HCT116 (cell line): ENCODE measurements around the gene STAM. TPM values are rescaled to one million over a fixed set of nuclear protein-coding genes. Genes with fewer than 3 reads are reported as not detected.

Experiments used
- ATAC-seq: fragments of 200-7000 bp; cut with Tn5 transposase; 2 replicates; pipeline ENCODE4 v1.9.1; 2020; ENCODE audit warnings: mild to moderate bottlenecking, moderate library complexity
- BruUV-seq: library from RNA; stranded (reverse); fragments of 400-500 nt; replicated peaks from 2 replicates; lab custom pipeline; 2021; lab: Mats Ljungman, UMichigan
- CTCF ChIA-PET: fragments of 300-600 bp; sonication (Branson Sonifier 250); formaldehyde crosslinking; loops from one replicate; lab custom pipeline; 2021; ENCODE audit warnings: antibody characterized with exemption; lab: Charles Lee
- POLR2A ChIA-PET: fragments of 300-600, 350-600 bp; sonication (Branson Sonifier 250); formaldehyde crosslinking; loops from one replicate; lab custom pipeline; 2021; ENCODE audit warnings: antibody characterized with exemption; lab: Charles Lee
- RAD21 ChIA-PET, 2 experiments: fragments of 300-600 bp; sonication (Branson Sonifier 250); formaldehyde crosslinking; loops; one replicate each; lab custom pipeline; 2023; ENCODE audit warnings: low total read pairs in 2 of 2; ENCODE audit not compliant: uncharacterized antibody in 2 of 2, unreplicated experiment in 2 of 2, low non-redundant PET in 1 of 2; lab: Charles Lee
- DNase-seq: peaks from one replicate; pipeline ENCODE4 v3.0.0-alpha.2; 2010; ENCODE audit warnings: low read depth, low spot score
- H2AFZ ChIP-seq: fragments of 200-600 bp; shearing (Covaris generic), sonication (generic); 2 replicates; pipeline ENCODE4 v1.6.1; 2017; ENCODE audit warnings: low read depth, mixed run types, mixed read lengths, antibody characterized with exemption, low read length; ENCODE audit not compliant: poor library complexity, severe bottlenecking
- H3K27ac ChIP-seq: 2 replicates; pipeline ENCODE4 v1.5.1; 2012; ENCODE audit warnings: low read depth, low read length
- H3K27me3 ChIP-seq: fragments of 200-600 bp; sonication (generic); 2 replicates; pipeline ENCODE4 v1.6.1; 2016; ENCODE audit warnings: mixed run types, low read length, mixed read lengths; ENCODE audit not compliant: insufficient read depth
- H3K36me3 ChIP-seq, 2 experiments: fragments of 200-500 bp in 1 of 2; fragments of 200-600 bp in 1 of 2; sonication (Bioruptor generic) in 1 of 2; sonication (generic) in 1 of 2; 2 replicates each; pipeline versions ENCODE4 v1.5.1 to v1.6.1; 2014 to 2016; ENCODE audit warnings: low read length in 2 of 2, inconsistent platforms in 1 of 2, mixed read lengths in 1 of 2, mixed run types in 1 of 2; ENCODE audit not compliant: insufficient read depth in 2 of 2, control insufficient read depth in 1 of 2
- H3K4me1 ChIP-seq, 2 experiments: fragments of 200-600 bp in 1 of 2; sonication (generic) in 1 of 2; 2 replicates each; pipeline versions ENCODE4 v1.5.1 to v1.6.1; 2012 to 2017; ENCODE audit warnings: low read length in 2 of 2, inconsistent platforms in 1 of 2, mild to moderate bottlenecking in 1 of 2, mixed read lengths in 1 of 2, mixed run types in 1 of 2, moderate library complexity in 1 of 2; ENCODE audit not compliant: insufficient read depth in 2 of 2, control insufficient read depth in 1 of 2
- H3K4me2 ChIP-seq: fragments of 200-600 bp; sonication (generic); 2 replicates; pipeline ENCODE4 v1.6.1; 2017; ENCODE audit warnings: mixed run types, low read length, mixed read lengths
- H3K4me3 ChIP-seq, 2 experiments: fragments of 200-600 bp in 1 of 2; sonication (generic) in 1 of 2; replicated peaks in 1 of 2; 2 replicates each; pipeline ENCODE4 v1.5.1; 2011 to 2016; ENCODE audit warnings: low read length in 2 of 2, control low read depth in 1 of 2, low read depth in 1 of 2, mild to moderate bottlenecking in 1 of 2, mixed read lengths in 1 of 2, mixed run types in 1 of 2
- H3K79me2 ChIP-seq: fragments of 200-600 bp; sonication (generic); 2 replicates; pipeline ENCODE4 v1.6.1; 2017; ENCODE audit warnings: mild to moderate bottlenecking, mixed run types, low read length, moderate library complexity, mixed read lengths; ENCODE audit not compliant: insufficient read depth
- H3K9ac ChIP-seq: fragments of 200-600 bp; sonication (generic); 2 replicates; pipeline ENCODE4 v1.6.1; 2016; ENCODE audit warnings: low read length, mixed read lengths
- H3K9me2 ChIP-seq: fragments of 200-600 bp; sonication (generic), shearing (Covaris generic); 2 replicates; pipeline ENCODE4 v1.6.1; 2017; ENCODE audit warnings: mixed run types, mild to moderate bottlenecking, moderate library complexity; ENCODE audit not compliant: insufficient read depth
- H3K9me3 ChIP-seq, 2 experiments: fragments of 200-500 bp in 1 of 2; fragments of 200-600 bp in 1 of 2; sonication (Bioruptor generic) in 1 of 2; sonication (generic) in 1 of 2; 2 replicates each; pipeline ENCODE4 v1.6.1; 2014 to 2017; ENCODE audit warnings: low read length in 2 of 2, mixed read lengths in 2 of 2, inconsistent platforms in 1 of 2, low read depth in 1 of 2, mild to moderate bottlenecking in 1 of 2, mixed run types in 1 of 2, moderate library complexity in 1 of 2; ENCODE audit not compliant: control insufficient read depth in 1 of 2, insufficient read depth in 1 of 2
- H4K20me1 ChIP-seq: fragments of 200-600 bp; sonication (generic), shearing (Covaris generic); 2 replicates; pipeline ENCODE4 v1.6.1; 2017; ENCODE audit warnings: mixed run types, mild to moderate bottlenecking, moderate library complexity; ENCODE audit not compliant: insufficient read depth
- CBX3 ChIP-seq: IDR thresholded peaks from 2 replicates; pipeline ENCODE4 v1.6.1; 2012; ENCODE audit warnings: low read depth
- CEBPB ChIP-seq: IDR thresholded peaks from 2 replicates; pipeline ENCODE4 v1.6.1; 2012; ENCODE audit warnings: low read depth
- CTCF ChIP-seq, 3 experiments: fragments of 200-600 bp in 1 of 3; sonication (generic) in 1 of 3; IDR thresholded peaks in 2 of 3; conservative IDR thresholded peaks in 1 of 3; 2 replicates each; pipeline ENCODE4 v1.5.1; 2012 to 2017; ENCODE audit warnings: low read depth in 2 of 3, low read length in 2 of 3, antibody characterized with exemption in 1 of 3, borderline replicate concordance in 1 of 3, control low read depth in 1 of 3, mild to moderate bottlenecking in 1 of 3, mixed read lengths in 1 of 3, mixed run types in 1 of 3, moderate library complexity in 1 of 3; ENCODE audit not compliant: insufficient read depth in 1 of 3
- EGR1 ChIP-seq: IDR thresholded peaks from 2 replicates; pipeline ENCODE4 v1.6.1; 2012; ENCODE audit warnings: low read depth
- ELF1 ChIP-seq: IDR thresholded peaks from 2 replicates; pipeline ENCODE4 v1.6.1; 2012; ENCODE audit warnings: low read depth, borderline replicate concordance
- EZH2 ChIP-seq: fragments of 200-600 bp; sonication (generic); IDR thresholded peaks from 2 replicates; pipeline ENCODE4 v1.6.1; 2017; ENCODE audit warnings: antibody characterized with exemption, mixed run types
- EZH2phosphoT487 ChIP-seq: fragments of 200-600 bp; IDR thresholded peaks from 2 replicates; pipeline ENCODE4 v1.6.1; 2018; ENCODE audit warnings: antibody characterized with exemption, borderline replicate concordance
- JUND ChIP-seq: IDR thresholded peaks from 2 replicates; pipeline ENCODE4 v1.6.1; 2012
- POLR2A ChIP-seq: IDR thresholded peaks from 2 replicates; pipeline ENCODE4 v1.7.0; 2011; ENCODE audit warnings: borderline replicate concordance; ENCODE audit not compliant: insufficient read depth, insufficient read length; ENCODE audit errors: extremely low read depth
- POLR2AphosphoS5 ChIP-seq: IDR thresholded peaks from 2 replicates; pipeline ENCODE4 v1.6.1; 2011; ENCODE audit warnings: mild to moderate bottlenecking, low read depth, low read length, moderate library complexity
- RAD21 ChIP-seq: IDR thresholded peaks from 2 replicates; pipeline ENCODE4 v1.6.1; 2012; ENCODE audit warnings: low read depth, mild to moderate bottlenecking
- SIN3A ChIP-seq: IDR thresholded peaks from 2 replicates; pipeline ENCODE4 v1.6.1; 2012; ENCODE audit warnings: low read depth
- SP1 ChIP-seq: IDR thresholded peaks from 2 replicates; pipeline ENCODE4 v1.6.1; 2012; ENCODE audit warnings: low read depth
- YY1 ChIP-seq: IDR thresholded peaks from 2 replicates; pipeline ENCODE4 v1.6.1; 2011; ENCODE audit warnings: low read length, low read depth, moderate library complexity, mild to moderate bottlenecking; ENCODE audit not compliant: insufficient replicate concordance; ENCODE audit errors: extremely low read depth
- ZBTB33 ChIP-seq: IDR thresholded peaks from 2 replicates; pipeline ENCODE4 v1.6.1; 2011; ENCODE audit warnings: mild to moderate bottlenecking, low read length, moderate library complexity; ENCODE audit not compliant: insufficient replicate concordance; ENCODE audit errors: extremely low read depth
- intact Hi-C: fragments of 100-400 bp; cut with micrococcal nuclease; formaldehyde crosslinking; loops from 2 replicates; pipeline ENCODE4 v1.10.0; 2022
- total RNA-seq: library from RNA; stranded (reverse); gene quantifications from one replicate; pipeline ENCODE4 v1.2.1, GENCODE V29; 2021; ENCODE audit not compliant: unreplicated experiment
- TF ChIP-seq, protein P1 (sequence below): IDR thresholded peaks from 2 replicates; pipeline ENCODE4 v1.6.1; 2012; ENCODE audit warnings: low read depth

The STAM gene
- total RNA-seq, 1 experiment from 2014 or later, result 23.0 TPM

DNA sequence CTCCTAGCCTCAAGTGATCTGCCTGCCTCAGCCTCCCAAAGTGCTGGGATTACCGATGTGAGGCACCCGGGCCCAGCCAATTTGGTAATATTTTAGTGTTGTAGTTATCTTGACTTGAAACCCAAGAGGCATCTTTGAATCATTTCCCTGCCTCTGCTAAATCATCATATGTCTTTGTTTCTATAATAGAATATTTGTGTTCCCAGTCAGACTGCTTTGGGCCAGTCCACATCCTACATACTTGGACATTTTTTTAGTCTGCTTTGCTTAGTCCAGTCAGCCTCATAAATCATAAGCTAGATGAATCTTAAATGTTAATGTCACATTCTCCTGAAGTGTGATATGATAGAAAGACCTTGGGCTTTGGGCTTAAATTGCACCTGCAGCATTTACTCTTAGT is 5.9 kb downstream of the STAM start:
- H3K27me3 ChIP-seq, result no peaks in the 10 kb centered on the region
- H2AFZ ChIP-seq, result no peak overlapping the region
- BruUV-seq, result no TSS peak
- peaks cover 34 to 64% of the 10 kb centered on the region in 2 experiments for H3K4me1 ChIP-seq
- no peak for TF ChIP-seq EZH2phosphoT487
- TF ChIP-seq SP1, result no peak
- no peak for TF ChIP-seq EGR1
- TF ChIP-seq CBX3, result no peak
- no peak for TF ChIP-seq SIN3A
- no peak for TF ChIP-seq RAD21
- no peak for TF ChIP-seq POLR2AphosphoS5
- no peak for TF ChIP-seq EZH2
- no peak for TF ChIP-seq CTCF (IDR thresholded peaks at IDR 0.05 in 2 of 3, conservative IDR thresholded peaks at IDR 0.05 in 1 of 3; ENCODE audit: borderline replicate concordance in 1 of 3, insufficient read depth in 1 of 3, low read depth in 2 of 3, low read length in 2 of 3)
- no peak for TF ChIP-seq YY1
- no peak for TF ChIP-seq JUND
- no peak for TF ChIP-seq POLR2A
- no peak for TF ChIP-seq ZBTB33
- no peak for TF ChIP-seq CEBPB
- TF ChIP-seq, protein P1, sequence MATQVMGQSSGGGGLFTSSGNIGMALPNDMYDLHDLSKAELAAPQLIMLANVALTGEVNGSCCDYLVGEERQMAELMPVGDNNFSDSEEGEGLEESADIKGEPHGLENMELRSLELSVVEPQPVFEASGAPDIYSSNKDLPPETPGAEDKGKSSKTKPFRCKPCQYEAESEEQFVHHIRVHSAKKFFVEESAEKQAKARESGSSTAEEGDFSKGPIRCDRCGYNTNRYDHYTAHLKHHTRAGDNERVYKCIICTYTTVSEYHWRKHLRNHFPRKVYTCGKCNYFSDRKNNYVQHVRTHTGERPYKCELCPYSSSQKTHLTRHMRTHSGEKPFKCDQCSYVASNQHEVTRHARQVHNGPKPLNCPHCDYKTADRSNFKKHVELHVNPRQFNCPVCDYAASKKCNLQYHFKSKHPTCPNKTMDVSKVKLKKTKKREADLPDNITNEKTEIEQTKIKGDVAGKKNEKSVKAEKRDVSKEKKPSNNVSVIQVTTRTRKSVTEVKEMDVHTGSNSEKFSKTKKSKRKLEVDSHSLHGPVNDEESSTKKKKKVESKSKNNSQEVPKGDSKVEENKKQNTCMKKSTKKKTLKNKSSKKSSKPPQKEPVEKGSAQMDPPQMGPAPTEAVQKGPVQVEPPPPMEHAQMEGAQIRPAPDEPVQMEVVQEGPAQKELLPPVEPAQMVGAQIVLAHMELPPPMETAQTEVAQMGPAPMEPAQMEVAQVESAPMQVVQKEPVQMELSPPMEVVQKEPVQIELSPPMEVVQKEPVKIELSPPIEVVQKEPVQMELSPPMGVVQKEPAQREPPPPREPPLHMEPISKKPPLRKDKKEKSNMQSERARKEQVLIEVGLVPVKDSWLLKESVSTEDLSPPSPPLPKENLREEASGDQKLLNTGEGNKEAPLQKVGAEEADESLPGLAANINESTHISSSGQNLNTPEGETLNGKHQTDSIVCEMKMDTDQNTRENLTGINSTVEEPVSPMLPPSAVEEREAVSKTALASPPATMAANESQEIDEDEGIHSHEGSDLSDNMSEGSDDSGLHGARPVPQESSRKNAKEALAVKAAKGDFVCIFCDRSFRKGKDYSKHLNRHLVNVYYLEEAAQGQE, result no peak
- TF ChIP-seq ELF1, result no peak
- H3K4me2 ChIP-seq, result peak overlapping the region; percentile 80
- H3K9me2 ChIP-seq, result no peaks in the 10 kb centered on the region
- ATAC-seq (no peak), DNase-seq (no peak)
- H3K36me3 ChIP-seq, result peaks cover 0 to 11% of the 10 kb centered on the region in 2 experiments; a peak in 1 of 4 replicates
- CTCF ChIA-PET, result no interaction called here
- H4K20me1 ChIP-seq, result 0 out of 2 replicates have a peak, but pooled peaks cover 6% of the 10 kb centered on the region
- peaks cover 96% of the 10 kb centered on the region for H3K79me2 ChIP-seq
- H3K4me3 ChIP-seq, result no peak overlapping the region
- RAD21 ChIA-PET, result no interaction called here
- peak overlapping the region; percentile 81 for H3K27ac ChIP-seq
- peak overlapping the region; percentile 60; the same call in 1 of the 2 replicates for H3K9ac ChIP-seq
- intact Hi-C loops, result loop anchor here (5.0 kb wide), 1 partner anchor 588 kb away; no protein-coding TSS in a partner anchor
- POLR2A ChIA-PET, result no interaction called here
- peaks cover 0 to 8% of the 10 kb centered on the region in 2 experiments; a peak in 1 of 4 replicates for H3K9me3 ChIP-seq
